GM12878 (cell line): ENCODE data around the gene MACROD2.

Source experiments
- BHLHE40 ChIP-seq, 2 experiments: fragments of 450-650 bp in 1 of 2; IDR thresholded peaks; 2 replicates each; pipeline ENCODE4 v1.6.1; 2011 to 2017; ENCODE audit warnings: low read depth in 2 of 2, borderline replicate concordance in 1 of 2, improper control_type of control experiment in 1 of 2, low read length in 1 of 2, mild to moderate bottlenecking in 1 of 2
- CTCF ChIP-seq, 3 experiments: IDR thresholded peaks in 2 of 3; conservative IDR thresholded peaks in 1 of 3; 2 replicates each; pipeline ENCODE4 v1.5.1; 2011; ENCODE audit warnings: low read depth in 3 of 3, low read length in 3 of 3, mild to moderate bottlenecking in 3 of 3, control low read depth in 2 of 3, moderate library complexity in 2 of 3, inconsistent platforms in 1 of 3, mixed read lengths in 1 of 3; ENCODE audit not compliant: control insufficient read depth in 2 of 3, insufficient read depth in 1 of 3; ENCODE audit errors: extremely low read depth in 1 of 3
- GABPA ChIP-seq: IDR thresholded peaks from 2 replicates; pipeline ENCODE4 v1.6.1; 2014; ENCODE audit warnings: antibody characterized with exemption, low read depth, mild to moderate bottlenecking, inconsistent platforms
- POLR2AphosphoS5 ChIP-seq: IDR thresholded peaks from 2 replicates; pipeline ENCODE4 v1.6.1; 2011; ENCODE audit warnings: mild to moderate bottlenecking, low read length, inconsistent platforms
- RBBP5 ChIP-seq: fragments of 200-600 bp; sonication (generic); conservative IDR thresholded peaks from 2 replicates; pipeline ENCODE4 v1.6.1; 2016
- RFX5 ChIP-seq: IDR thresholded peaks from 2 replicates; pipeline ENCODE4 v1.6.1; 2011; ENCODE audit warnings: low read depth, low read length, improper control_type of control experiment

- no peak for TF ChIP-seq GABPA
- TF ChIP-seq POLR2AphosphoS5, result no peak
- TF ChIP-seq RFX5, result no peak
- TF ChIP-seq CTCF (IDR thresholded peaks at IDR 0.05 in 2 of 3, conservative IDR thresholded peaks at IDR 0.05 in 1 of 3; ENCODE audit: control insufficient read depth in 2 of 3, extremely low read depth in 1 of 3, insufficient read depth in 1 of 3, low read depth in 3 of 3, low read length in 3 of 3), result no peak
- TF ChIP-seq RBBP5, result no peak
- no peak for TF ChIP-seq BHLHE40 (IDR thresholded peaks at IDR 0.05; ENCODE audit: borderline replicate concordance in 1 of 2, low read depth in 2 of 2, low read length in 1 of 2)
Measured at GRCh38 chr20:14341801-14342200, 346.5 kb downstream of the MACROD2 start.
